ENCODE measurements around the gene ACHE.
"Not testable (repeated sequence)": the region's sequence is repeated elsewhere in the genome, so short reads cannot be mapped to it uniquely, and the experiment has no call there.

- TF ChIP-seq POLR2AphosphoS5, CTCF (IDR thresholded peaks at IDR 0.05): not testable (repeated sequence)
These were observed 24.2 kb upstream of the ACHE start for GRCh38 chr7:100919779-100920437.

Data from breast epithelium (tissue), 3 donors.